ENCODE results near the gene TBC1D32.
"Not testable (repeated sequence)": the region's sequence is repeated elsewhere in the genome, so short reads cannot be mapped to it uniquely, and the experiment has no call there.

The TBC1D32 gene

DNA sequence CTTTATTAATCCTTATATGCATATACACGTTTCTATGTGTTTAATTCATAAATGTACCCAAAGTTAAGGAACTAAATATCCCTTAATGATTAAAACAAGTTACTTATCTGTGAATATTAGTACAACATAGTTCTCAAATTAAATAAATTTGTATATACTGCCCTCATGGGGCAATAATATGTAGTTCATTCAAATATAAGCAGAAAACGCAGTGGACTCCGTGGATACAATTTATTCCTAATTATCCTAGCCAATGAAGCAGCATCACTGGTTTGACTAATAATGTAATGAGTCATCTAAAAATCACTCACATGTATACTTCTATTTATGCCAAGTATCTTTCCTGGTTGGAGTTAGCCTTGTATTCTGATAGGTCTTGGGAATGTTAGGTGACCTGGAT lies 111.6 kb downstream of the TBC1D32 start:
- no peak for DNase-seq

DNA sequence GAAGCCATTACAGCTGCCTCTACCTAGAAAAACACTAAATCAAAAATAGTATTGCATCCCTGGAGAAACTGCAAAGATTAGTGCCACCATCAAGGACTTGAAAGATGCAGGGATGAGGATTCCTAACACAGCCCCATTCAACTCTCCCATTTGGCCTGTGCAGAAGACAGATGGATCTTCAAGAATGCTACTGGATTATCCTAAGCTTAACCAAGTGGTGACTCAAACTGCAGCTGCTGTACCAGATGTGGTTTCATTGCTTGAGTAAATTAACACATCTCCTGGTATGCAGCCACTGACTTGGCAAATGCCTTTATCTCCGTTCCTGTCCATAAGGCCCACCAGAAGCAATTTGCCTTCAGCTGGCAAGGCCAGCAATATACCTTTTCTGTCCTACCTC lies 117.4 kb downstream of the TBC1D32 start:
- DNase-seq = no peak

DNA sequence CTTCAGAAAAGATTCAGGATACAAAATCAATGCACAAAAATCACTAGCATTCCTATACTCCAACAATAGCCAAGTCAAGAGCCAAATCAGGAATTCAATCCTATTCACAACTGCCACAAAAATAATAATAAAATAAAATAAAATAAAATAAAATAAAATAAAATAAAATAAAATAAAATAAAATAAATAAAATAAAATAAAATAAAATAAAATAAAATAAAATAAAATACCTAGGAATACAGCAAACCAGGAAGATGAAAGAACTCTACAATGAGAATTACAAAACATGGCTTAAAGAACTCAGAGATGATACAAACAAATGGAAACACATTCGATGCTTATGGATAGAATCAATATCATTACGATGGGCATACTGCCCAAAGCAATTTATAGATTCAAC lies 120.9 kb downstream of the TBC1D32 start:
- not testable (repeated sequence) for DNase-seq

DNA sequence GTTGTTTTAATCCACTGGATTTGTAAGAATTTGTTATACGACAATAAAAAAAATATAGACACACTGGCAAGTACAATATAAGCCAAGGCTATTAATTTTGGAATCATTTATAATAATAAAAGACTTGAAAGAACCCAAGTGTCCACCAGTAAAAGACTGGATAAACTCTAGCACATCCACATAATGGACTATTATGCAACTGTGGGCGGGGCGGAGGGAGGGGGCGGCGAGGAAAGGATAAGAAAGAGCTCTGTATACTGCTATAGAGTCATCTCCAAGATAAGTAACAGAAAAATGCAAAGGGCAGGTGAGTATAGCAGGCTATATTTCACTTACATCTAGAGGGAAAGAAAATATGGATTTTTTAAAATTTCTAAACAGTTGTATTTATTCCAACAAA lies 123.3 kb downstream of the TBC1D32 start:
- no peak for DNase-seq

DNA sequence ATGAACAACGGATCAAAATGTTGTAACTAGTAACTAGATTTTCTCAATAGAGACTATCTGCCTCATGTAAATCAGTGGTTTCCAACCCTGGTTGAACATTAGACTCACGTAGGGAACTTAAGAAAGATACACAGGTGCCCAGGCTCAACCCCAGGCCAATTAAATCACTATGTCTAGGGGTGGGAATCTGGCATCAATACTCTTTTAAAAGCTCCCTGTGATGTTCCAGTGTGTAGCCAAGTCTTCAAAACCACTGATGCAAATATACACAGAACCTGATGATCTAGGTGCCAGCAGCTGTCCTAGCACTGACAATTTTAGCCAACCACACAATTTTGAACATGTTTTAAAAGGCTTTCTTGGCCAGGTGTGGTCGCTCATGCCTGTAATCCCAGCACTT lies 128.7 kb downstream of the TBC1D32 start:
- DNase-seq = no peak

DNA sequence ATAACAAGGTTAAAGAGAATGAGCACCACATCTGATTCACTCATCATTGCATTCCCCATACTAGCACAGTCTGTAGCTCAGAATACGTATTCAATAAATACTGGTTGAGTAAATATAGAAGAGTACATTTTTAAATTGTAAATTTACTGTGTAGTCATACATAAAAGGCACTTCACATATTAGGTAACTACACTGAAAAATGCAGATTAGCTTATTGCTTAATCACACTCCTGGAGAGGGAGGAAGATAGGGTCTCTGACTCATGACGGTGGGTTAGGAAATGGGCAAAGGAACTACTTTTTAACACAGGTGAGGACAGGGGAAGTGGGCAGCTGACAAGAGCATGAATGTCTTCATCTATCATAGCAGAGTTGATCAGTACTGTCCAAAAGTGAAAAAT lies 133.2 kb downstream of the TBC1D32 start:
- no peak for DNase-seq

DNA sequence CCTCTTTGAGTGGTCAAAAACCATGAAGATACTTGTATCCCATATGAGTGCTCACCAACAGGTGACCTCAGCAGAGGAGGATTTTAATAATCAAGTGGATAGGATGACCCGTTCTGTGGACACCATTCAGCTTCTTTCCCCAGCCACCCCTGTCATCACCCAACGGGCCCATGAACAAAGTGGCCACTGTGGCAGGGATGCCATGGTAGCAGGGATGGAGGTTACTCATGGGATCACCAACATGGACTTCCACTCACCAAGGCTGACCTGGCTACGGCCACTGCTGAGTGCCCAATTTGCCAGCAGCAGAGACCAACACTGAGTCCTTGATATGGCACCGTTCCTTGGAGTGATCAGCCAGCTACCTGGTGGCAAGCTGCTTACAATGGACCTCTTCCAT lies 138.2 kb downstream of the TBC1D32 start:
- DNase-seq = not testable (repeated sequence)

DNA sequence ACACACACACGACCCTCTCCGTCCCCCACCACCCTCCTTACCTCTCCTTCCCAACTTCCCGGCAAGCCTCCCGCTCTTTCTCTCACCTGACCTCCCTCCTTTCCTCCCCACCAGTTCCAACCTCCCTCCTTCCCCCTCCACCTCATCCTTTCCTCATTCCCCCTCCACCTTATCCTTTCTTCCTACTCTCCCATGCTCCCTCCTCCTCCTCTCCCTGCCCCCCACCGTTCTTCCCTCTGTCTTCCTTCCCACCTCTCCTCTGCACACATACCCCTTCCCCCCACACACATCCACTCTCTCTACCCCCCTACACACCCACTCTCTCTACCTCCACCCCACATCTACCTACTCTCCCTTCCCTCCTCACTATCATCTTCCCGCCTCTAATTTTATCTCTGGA lies 144.2 kb downstream of the TBC1D32 start:
- no peak for DNase-seq

DNA sequence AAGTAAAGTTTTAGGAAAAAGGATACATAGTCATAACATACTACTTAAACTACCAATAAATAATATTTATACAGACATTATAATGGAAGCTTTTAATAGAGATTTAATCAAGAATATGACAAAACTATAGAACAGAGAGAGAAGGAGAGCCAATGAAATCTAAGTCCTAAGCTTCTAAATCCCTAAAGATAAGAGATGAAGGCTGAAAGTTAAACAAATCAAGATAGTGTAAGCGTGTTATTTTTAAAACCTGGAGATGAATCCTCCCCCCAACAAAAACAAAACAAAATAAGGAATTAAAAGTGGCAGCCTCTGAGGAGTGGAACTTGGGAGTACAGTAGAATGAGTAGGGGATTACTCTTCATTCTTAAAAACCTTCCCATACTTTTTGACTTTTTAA lies 145.9 kb downstream of the TBC1D32 start:
- no peak for DNase-seq

DNA sequence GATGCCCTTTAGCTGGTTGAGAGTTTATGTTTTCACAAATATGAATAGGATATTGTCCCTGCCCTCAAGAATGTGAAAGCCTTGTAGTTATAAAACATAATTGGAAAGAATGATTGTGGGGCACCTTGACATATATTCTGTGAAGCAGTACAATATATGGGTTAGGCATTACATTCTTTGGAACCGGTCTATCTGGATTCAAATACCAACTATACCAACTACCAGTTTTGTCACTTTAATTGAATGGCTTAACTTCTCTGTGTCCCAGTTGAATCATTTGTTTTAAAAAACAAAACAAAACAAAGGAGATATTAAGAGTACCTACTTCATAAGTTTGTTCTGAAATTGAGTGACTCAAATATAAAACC lies 146.5 kb downstream of the TBC1D32 start:
- no peak for DNase-seq

DNA sequence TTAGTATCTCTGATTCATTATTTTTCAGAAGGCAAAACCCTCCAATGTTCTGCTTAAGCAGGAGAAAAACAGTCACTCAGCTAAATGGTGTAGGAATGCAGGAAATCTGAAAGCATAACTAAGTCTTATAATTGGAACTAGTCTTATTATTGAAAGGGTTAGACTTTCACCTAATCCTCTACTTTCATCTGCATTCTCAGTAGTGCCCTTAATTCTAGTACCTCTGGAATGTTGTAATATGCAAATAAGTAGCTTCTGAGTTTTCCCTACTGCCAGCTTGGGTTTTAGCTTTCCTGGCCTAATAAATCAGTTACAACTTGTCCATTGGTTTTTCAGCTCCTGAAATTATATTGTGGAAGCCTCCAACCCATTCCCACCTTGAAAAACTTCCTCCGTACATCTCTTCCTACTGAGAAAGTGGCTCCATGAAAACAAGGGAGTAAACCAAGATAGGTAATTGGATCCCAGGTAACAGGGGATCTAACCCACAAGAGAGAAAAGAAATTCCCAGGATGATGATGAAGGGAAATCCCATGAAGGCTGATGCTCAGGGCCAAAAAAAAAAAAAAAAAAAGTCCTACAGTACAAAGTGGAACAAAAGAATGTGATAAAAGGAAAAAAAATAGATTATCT lies 147.0 kb downstream of the TBC1D32 start:
- no peak for DNase-seq

DNA sequence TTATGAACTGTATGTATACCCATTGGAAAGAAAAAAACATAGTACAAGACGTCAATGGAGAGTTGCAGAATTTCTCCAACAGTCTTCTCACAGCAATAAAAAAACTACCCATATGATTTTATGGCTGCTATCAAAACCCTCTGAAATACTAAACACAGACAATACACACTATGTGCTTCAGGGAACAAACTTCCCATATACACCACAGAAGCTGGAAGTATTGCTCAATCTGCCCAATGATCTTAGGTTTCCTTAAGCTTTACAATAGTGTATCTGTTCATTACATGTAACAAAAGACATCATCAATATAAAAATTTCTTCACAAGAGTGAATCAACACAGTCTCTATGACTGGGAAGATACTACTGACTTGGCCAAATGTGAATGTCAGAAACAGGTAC lies 150.5 kb downstream of the TBC1D32 start:
- no peak for DNase-seq

DNA sequence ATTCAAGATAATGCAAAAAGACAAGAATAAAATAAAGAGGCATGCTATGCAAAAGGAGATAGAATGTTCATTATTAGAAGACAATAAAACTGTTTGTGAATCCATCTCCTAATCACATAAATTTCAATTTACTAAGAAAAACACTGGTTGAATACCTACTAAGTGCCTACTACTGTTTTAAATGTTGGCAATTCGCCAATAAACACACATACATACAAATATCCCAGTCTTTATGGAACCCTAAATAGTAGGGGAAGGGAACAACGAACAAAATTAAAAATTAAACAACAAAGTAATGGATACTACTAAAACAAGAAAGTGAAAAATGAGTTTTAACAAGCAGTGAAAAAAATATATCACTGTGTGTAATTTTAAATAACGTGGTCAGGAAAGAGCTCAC lies 158.5 kb downstream of the TBC1D32 start:
- no peak for DNase-seq

DNA sequence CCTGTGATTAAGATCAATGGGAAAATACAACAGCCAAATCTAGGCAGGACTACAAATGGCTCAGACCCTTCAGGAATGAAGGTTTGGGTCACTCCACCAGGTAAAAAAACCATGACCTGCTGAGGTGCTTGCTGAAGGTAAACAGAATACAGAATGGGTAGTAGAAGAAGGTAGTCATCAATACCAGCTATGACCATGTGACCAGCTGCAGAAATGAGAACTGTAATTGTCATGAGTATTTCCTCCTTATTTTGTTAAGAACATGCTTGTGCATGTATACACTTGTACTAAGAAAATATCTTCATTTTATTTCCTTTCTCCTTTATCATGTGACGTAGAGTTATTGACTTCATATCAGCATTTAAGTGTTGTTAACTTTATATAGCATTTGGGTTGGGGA lies 161.8 kb downstream of the TBC1D32 start:
- DNase-seq = not testable (repeated sequence)

DNA sequence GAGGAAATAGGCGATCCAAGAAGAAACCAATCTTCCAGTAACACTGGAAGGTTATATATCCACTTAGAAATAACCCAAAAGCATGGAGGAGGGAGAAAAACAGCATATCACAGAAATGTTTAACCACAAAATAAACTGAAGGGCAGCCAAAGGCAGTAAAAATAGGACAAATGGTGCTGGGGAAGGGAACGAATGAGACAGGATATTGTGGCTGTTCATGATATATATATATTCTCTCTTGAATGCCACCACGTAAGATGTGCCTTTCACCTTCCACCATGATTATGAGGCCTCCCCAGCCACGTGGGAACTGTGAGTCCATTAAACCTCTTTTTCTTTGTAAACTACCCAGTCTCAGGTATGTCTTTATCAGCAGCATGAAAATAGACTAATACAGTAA lies 162.4 kb downstream of the TBC1D32 start:
- DNase-seq = no peak

DNA sequence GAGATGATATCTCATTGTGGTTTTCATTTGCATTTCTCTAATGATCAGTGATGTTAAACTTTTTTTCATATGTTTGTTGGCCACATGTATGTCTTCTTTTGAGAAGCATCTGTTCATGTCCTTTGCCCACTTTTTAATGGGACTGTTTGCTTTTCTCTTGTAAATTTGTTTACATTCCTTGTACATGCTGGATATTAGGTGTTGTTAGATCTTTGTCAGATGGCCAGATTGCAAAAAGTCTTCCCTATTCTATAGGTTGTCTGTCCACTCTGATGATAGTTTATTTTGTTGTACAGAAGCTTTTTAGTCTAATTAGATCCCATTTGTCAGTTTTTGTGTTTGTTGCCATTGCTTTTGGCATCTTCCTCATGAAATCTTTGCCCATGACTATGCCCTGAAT lies 172.4 kb downstream of the TBC1D32 start:
- DNase-seq = no peak

DNA sequence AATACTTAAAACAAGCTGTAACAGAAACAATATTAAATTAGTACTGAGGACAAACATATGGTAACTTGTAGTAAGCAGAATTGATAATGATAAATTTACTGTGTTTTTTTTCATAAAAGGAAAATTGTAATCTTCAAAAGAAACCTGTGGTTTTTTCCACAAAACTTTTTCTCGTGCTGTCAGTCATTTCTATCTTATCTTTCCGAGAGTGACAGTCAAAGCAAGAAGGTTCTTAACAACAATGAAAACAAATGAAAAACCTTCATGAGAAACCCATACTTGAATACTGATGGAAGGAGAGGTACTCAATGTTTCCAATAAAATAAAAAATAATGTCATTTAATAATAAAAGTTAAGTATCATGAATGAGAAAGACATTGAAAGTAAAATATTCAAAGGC lies 174.0 kb downstream of the TBC1D32 start:
- no peak for DNase-seq

DNA sequence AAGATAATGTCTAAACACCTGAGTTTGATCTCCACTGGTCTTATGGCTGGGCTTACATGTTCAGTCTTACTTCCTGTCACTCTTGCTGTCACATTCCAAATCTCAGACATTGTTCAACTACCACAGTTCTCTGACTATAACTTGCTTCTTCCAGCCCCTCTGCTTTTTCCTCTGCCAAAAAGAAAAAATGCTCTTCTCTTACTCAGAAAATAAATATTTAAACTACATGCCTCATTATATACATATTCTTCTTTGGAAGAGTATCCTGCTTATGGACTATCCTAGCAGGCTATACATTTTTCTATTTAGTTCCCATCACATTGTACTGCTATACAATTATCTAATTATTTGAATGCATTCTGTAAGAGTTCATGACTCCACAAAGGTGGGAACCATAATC lies 175.4 kb downstream of the TBC1D32 start:
- no peak for DNase-seq

DNA sequence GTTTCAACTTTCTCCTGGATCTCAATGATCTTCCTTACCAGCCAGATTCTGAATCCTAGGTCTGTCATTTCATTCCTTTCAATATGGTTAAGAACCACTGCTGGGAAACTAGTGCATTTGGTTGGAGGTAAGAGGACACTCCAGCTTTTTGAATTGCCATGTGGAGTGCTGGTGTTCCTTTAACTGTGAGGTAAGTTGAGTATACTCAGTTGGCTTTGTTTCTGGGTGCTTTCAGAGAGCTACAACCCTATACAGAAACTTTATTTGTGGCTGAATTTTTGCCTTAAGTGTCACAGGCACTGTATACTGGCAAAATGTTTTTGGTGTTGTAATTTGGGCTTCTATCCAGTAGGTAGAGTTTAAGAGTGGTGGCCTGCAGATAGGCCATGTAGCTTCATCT lies 175.8 kb downstream of the TBC1D32 start:
- DNase-seq = no peak

DNA sequence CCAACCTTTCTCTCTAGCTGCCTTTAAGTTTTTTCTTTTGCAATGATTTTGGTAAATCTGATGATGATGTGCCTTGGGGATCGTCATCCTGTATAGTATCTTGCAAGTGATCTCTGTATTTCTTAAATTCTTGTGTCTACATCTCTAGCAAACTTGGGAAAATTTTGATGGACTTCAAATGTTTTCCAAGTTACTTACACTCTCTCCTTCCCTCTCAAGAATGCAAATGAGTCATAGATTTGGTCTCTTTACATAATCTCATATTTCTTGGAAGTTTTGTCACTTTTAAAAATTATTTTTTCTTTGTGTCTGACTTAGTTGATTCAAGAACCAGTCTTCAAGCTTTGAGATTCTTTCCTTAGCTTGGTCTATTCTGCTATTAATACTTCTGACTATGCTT lies 176.4 kb downstream of the TBC1D32 start:
- no peak for DNase-seq

DNA sequence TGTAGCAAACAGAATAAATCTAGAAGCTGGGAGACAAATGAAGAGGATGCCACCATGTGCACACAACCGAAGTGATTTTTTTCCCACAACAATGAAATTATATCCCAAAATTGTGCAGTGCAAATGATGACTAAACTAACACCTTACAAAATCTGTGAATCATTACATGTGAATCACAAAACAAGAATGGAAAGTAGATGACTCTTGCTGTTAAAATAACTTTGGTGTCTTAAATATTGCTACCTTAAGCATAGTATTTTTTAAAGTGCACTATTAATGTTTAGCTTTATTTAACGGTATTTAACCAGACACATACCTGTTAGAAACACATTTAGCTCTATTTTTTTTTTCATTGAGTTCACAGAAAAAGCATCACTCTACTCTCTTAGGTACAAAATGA lies 190.8 kb downstream of the TBC1D32 start:
- no peak for DNase-seq

DNA sequence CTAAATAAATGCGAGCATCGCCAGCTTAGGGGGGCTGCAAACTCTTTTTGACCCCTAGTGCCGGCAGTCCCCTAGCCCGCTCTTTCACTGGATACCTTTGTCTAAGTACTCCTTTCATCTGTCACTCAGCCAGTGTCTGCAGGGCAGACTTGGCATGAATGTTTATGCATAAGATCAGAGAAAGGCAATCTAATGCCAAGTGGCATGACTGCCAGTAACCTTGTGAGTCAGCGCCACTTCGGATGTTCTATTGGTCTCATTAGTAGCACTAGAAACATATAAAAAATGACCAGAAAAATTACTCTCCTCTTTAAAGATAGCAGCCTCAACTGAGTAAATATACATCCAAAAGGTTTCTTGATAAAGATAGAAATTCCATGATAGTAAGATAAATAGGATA lies 192.2 kb downstream of the TBC1D32 start:
- no peak for DNase-seq

DNA sequence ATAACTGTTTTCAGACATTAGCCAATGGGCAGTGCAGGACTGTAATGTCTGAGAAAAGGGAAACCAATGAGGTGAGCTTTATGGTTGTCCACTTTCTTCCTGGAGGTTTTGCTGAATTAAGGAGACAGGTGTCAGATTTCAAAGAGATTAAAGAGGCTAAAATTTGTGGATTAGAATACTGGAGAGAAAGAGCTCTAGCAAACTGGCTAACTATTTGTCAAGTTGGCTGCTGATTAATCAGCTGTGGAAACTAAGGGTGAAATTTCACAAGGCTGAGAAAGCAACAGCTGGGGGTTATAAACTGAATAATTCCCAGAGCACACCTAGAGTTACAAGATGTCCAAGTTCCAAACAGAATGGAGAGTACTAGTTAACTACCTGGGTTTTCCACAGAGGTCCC lies 198.9 kb downstream of the TBC1D32 start:
- no peak for DNase-seq

DNA sequence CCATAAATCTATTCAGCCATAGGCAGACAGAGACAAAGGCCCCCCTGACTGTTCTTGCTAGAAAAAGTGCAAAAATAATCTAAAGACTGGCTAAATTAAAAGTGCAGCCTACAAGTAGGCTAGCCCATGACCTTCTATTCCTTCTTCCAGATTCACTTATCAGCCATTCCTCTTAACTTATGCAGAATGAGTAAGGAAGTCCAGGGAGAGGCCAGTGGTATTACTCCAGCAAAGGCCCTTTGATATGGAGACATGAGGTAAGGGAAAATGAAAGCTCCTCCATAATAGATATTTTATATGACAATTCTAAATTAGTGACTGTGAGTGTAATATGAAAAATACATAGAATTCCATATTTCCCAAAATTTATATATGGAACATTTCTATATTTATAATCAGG lies 199.4 kb downstream of the TBC1D32 start:
- no peak for DNase-seq

DNA sequence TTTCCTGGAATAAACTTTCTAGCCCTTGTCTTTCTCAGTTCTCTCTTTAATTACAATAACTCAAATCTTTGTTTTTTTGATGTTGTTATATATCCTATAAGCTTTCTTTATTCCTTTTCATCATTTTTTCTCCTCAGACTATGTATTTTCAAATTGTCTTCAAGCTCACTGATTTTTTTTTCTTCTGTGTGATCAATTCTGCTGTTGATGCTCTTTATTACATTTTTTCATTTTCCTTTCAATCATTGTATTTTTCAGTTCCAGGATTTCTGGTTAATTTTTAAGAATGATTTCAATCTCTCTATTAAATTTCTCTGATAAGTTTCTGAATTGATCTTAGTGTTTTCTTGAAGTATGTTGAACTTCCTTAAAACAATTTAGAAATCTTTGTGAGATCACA lies 209.7 kb downstream of the TBC1D32 start:
- DNase-seq = no peak

DNA sequence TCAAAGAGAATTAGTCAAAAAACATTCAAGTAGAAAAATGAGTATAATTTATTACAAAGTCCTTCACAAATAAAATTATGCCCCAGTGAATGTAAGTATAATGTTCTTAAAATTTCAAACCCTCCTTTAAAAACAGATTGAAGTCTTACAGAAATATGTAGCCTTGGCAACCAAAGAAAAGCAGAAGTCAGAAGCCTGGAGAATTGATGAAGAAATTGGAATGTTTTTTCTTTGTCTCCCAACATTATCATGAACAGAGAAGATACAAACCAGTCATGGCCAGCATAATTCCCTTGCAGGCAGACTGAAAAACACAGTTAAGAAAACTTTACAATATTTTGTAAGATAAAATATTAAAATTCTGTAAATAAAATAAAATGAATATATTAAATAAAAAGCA lies 221.9 kb downstream of the TBC1D32 start:
- no peak for DNase-seq

Measured in GDM1 (cell line).